ENCODE data around the gene SETD3. TPM values are rescaled to one million over a fixed set of nuclear protein-coding genes. Genes with fewer than 3 reads are reported as not detected.

The SETD3 gene
- polyA plus RNA-seq, 1 donor from 2014 or later, result 49.6 TPM

GRCh38 chr14:99441918-99442317, 38.7 kb downstream of the SETD3 start:
- Histone ChIP-seq H3K36me3 (ENCODE audit: insufficient read depth, low read length) (no peaks in the 10 kb centered on the region), H3K9ac (ENCODE audit: low read length) (no peak overlapping the region), H3K79me2 (replicated peaks; ENCODE audit: insufficient read depth, low read length) (no peaks in the 10 kb centered on the region), H3K9me3 (ENCODE audit: low read length) (no peaks in the 10 kb centered on the region), H3K9me2 (ENCODE audit: insufficient read depth, low read length) (no peaks in the 10 kb centered on the region), H3F3A (ENCODE audit: insufficient read depth, low read length, poor library complexity, severe bottlenecking) (no peaks in the 10 kb centered on the region), H3K4me2 (ENCODE audit: low read length) (no peak overlapping the region), H3K27me3 (ENCODE audit: insufficient read depth, low read depth, low read length) (no peaks in the 10 kb centered on the region), H3K4me3 (ENCODE audit: low read length) (no peak overlapping the region), H4K20me1 (ENCODE audit: insufficient read depth) (no peaks in the 10 kb centered on the region), H3K27ac (ENCODE audit: low read length) (no peak overlapping the region), H2AFZ (ENCODE audit: low read depth, low read length) (no peak overlapping the region)
- no peak for TF ChIP-seq CTCF (IDR thresholded peaks at IDR 0.05; ENCODE audit: poor library complexity, severe bottlenecking)
- no peak for TF ChIP-seq EP300 (conservative IDR thresholded peaks at IDR 0.05; ENCODE audit: poor library complexity, severe bottlenecking)
- TF ChIP-seq TAF1 (IDR thresholded peaks at IDR 0.05; ENCODE audit: low read depth), result no peak
- TF ChIP-seq MXI1 (conservative IDR thresholded peaks at IDR 0.05; ENCODE audit: poor library complexity, severe bottlenecking), result no peak
- TF ChIP-seq POLR2AphosphoS5 (IDR thresholded peaks at IDR 0.05), result no peak
- no peak for TF ChIP-seq EZH2 (IDR thresholded peaks at IDR 0.05; ENCODE audit: borderline replicate concordance, insufficient read depth, low read length, poor library complexity, severe bottlenecking)
- no peak for TF ChIP-seq REST (IDR thresholded peaks at IDR 0.05; ENCODE audit: borderline replicate concordance)
- no peak for TF ChIP-seq RAD21 (conservative IDR thresholded peaks at IDR 0.05)
- no peak for TF ChIP-seq SMC3 (conservative IDR thresholded peaks at IDR 0.05; ENCODE audit: poor library complexity)

GRCh38 chr14:99441157-99441870, 39.3 kb downstream of the SETD3 start:
- Histone ChIP-seq H3K9ac (ENCODE audit: low read length) (no peak overlapping the region), H3K4me3 (ENCODE audit: low read length) (no peak overlapping the region), H4K20me1 (ENCODE audit: insufficient read depth) (no peaks in the 10 kb centered on the region), H2AFZ (ENCODE audit: low read depth, low read length) (no peak overlapping the region), H3K4me2 (ENCODE audit: low read length) (no peak overlapping the region), H3K79me2 (replicated peaks; ENCODE audit: insufficient read depth, low read length) (no peaks in the 10 kb centered on the region), H3K27ac (ENCODE audit: low read length) (no peak overlapping the region), H3K9me2 (ENCODE audit: insufficient read depth, low read length) (no peaks in the 10 kb centered on the region), H3K27me3 (ENCODE audit: insufficient read depth, low read depth, low read length) (no peaks in the 10 kb centered on the region), H3F3A (ENCODE audit: insufficient read depth, low read length, poor library complexity, severe bottlenecking) (no peaks in the 10 kb centered on the region), H3K9me3 (ENCODE audit: low read length) (no peaks in the 10 kb centered on the region), H3K36me3 (ENCODE audit: insufficient read depth, low read length) (no peaks in the 10 kb centered on the region)
- no peak for TF ChIP-seq EZH2 (IDR thresholded peaks at IDR 0.05; ENCODE audit: borderline replicate concordance, insufficient read depth, low read length, poor library complexity, severe bottlenecking)
- TF ChIP-seq SMC3 (conservative IDR thresholded peaks at IDR 0.05; ENCODE audit: poor library complexity), result no peak
- no peak for TF ChIP-seq CTCF (IDR thresholded peaks at IDR 0.05; ENCODE audit: poor library complexity, severe bottlenecking)
